ENCODE results near the gene HESX1. TPM values are rescaled to one million over a fixed set of nuclear protein-coding genes. Genes with fewer than 3 reads are reported as not detected.

HESX1 gene
- total RNA-seq (0.79 TPM), polyA plus RNA-seq (ENCODE audit: insufficient read depth, low read depth, low replicate concordance) (2.1 TPM)
- long read RNA-seq, donor 1: 0 reads
- long read RNA-seq, donor 2, partial matches to known transcripts: 28 of 28 reads
- long read RNA-seq, donor 2, other reads (novel, unspliced or antisense): 0 of 28 reads
- long read RNA-seq, donor 3: 0 reads
- long read RNA-seq, donor 4: 0 reads
- long read RNA-seq, donor 5: 0 reads
- long read RNA-seq, donor 6: 0 reads
- long read RNA-seq, donor 7, partial matches to known transcripts: 0 of 1 reads
- long read RNA-seq, donor 7, other reads (novel, unspliced or antisense): 1 of 1 reads
- long read RNA-seq, donor 8, partial matches to known transcripts: 9 of 15 reads
- long read RNA-seq, donor 8, other reads (novel, unspliced or antisense): 5 of 15 reads
- long read RNA-seq, donor 9, partial matches to known transcripts: 6 of 6 reads
- long read RNA-seq, donor 9, other reads (novel, unspliced or antisense): 0 of 6 reads
- long read RNA-seq, donor 10, partial matches to known transcripts: 30 of 56 reads
- long read RNA-seq, donor 10, other reads (novel, unspliced or antisense): 25 of 56 reads

DNA sequence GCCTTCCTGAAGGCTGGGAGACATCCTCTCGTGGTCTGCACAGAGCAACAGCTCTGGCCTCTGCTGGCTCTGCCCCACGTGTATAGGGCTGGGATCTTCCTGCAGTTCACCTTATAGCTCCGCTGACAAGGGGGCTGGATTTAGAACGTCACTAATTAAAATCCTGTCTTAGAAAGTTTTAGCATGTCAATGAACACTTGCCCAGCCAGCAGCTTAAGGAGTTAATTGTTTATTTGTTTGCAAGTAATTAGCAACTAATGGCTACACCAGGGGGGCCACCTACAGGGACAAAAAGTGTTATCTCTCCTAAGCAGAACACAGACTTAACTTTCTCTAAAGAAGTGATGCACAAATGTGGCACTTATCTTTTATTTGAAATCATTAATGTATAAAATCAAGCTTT, at the start of gene HESX1:
Gene HESX1 (minus strand): TSS at position 84 of the 403 bp plus-strand sequence. CDS start 60 bp downstream, at position 24.
- intact Hi-C loops (cut with DNase I): no loop called here
- H3K4me3 ChIP-seq (ENCODE audit: low read length in 3 of 3): no peak within 1 kb of the TSS

DNA sequence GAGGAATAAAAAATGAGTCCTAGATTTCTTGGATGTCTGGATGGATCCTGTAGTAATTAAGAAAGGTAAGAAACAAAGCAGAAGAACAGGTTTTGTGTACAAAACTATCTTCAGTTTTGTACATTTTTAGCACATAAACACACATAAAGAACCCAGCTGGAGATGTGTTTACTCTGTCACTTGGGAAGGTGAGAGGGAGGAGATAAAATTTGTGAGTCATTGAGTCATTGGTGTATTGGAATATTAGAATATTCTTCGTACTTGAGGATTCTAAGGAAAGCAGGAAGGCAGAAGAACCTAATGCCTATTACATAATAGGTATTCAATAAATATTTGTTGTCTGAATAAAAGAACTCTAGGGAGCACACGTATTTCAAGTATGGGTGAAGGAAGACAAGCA, 45.2 kb upstream of the HESX1 start:
- TF ChIP-seq, protein P1, sequence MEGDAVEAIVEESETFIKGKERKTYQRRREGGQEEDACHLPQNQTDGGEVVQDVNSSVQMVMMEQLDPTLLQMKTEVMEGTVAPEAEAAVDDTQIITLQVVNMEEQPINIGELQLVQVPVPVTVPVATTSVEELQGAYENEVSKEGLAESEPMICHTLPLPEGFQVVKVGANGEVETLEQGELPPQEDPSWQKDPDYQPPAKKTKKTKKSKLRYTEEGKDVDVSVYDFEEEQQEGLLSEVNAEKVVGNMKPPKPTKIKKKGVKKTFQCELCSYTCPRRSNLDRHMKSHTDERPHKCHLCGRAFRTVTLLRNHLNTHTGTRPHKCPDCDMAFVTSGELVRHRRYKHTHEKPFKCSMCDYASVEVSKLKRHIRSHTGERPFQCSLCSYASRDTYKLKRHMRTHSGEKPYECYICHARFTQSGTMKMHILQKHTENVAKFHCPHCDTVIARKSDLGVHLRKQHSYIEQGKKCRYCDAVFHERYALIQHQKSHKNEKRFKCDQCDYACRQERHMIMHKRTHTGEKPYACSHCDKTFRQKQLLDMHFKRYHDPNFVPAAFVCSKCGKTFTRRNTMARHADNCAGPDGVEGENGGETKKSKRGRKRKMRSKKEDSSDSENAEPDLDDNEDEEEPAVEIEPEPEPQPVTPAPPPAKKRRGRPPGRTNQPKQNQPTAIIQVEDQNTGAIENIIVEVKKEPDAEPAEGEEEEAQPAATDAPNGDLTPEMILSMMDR (IDR thresholded peaks at IDR 0.05; ENCODE audit: borderline replicate concordance, extremely low read depth, insufficient read depth): no peak
- Histone ChIP-seq H3K27me3 (ENCODE audit: control insufficient read depth, insufficient read depth, low read length) (no peaks in the 10 kb centered on the region), H3K9ac (ENCODE audit: low read length in 3 of 3) (no peak overlapping the region), H3K9me3 (ENCODE audit: control insufficient read depth in 2 of 3, insufficient read depth in 1 of 3, low read length in 3 of 3) (no peaks in the 10 kb centered on the region), H3K27ac (ENCODE audit: low read depth in 2 of 2, low read length in 2 of 2) (no peak overlapping the region), H3K4me3 (ENCODE audit: low read length in 3 of 3) (no peak overlapping the region), H3K4me1 (ENCODE audit: control insufficient read depth in 2 of 3, insufficient read depth in 2 of 3, low read depth in 1 of 3, low read length in 3 of 3) (no peaks in the 10 kb centered on the region), H3K36me3 (ENCODE audit: control insufficient read depth in 2 of 3, insufficient read depth in 3 of 3, low read length in 3 of 3) (peaks cover 14 to 46% (median 23%) of the 10 kb centered on the region in 3 donors)
- intact Hi-C loops (cut with DNase I): no loop called here
- FAIRE-seq (no peak), DNase-seq (no peak)

More for the DNA sequence above, at the start of gene HESX1:
- no peaks in the 10 kb centered on the region for H3K9me3 ChIP-seq (ENCODE audit: control insufficient read depth in 2 of 3, insufficient read depth in 1 of 3, low read length in 3 of 3)
- H3K27ac ChIP-seq (ENCODE audit: low read depth in 2 of 2, low read length in 2 of 2): no peak within 1 kb of the TSS
- TF ChIP-seq, protein P1 (IDR thresholded peaks at IDR 0.05; ENCODE audit: borderline replicate concordance, extremely low read depth, insufficient read depth): no peak
- no peak for FAIRE-seq
- H3K9ac ChIP-seq (ENCODE audit: low read length in 3 of 3): no peak within 1 kb of the TSS
- no peak for DNase-seq
- H3K36me3 ChIP-seq (ENCODE audit: control insufficient read depth in 2 of 3, insufficient read depth in 3 of 3, low read length in 3 of 3): no peaks in the 10 kb centered on the region
- no peaks in the 10 kb centered on the region for H3K4me1 ChIP-seq (ENCODE audit: control insufficient read depth in 2 of 3, insufficient read depth in 2 of 3, low read depth in 1 of 3, low read length in 3 of 3)
- H3K27me3 ChIP-seq (ENCODE audit: control insufficient read depth, insufficient read depth, low read length): no peaks in the 10 kb centered on the region

DNA sequence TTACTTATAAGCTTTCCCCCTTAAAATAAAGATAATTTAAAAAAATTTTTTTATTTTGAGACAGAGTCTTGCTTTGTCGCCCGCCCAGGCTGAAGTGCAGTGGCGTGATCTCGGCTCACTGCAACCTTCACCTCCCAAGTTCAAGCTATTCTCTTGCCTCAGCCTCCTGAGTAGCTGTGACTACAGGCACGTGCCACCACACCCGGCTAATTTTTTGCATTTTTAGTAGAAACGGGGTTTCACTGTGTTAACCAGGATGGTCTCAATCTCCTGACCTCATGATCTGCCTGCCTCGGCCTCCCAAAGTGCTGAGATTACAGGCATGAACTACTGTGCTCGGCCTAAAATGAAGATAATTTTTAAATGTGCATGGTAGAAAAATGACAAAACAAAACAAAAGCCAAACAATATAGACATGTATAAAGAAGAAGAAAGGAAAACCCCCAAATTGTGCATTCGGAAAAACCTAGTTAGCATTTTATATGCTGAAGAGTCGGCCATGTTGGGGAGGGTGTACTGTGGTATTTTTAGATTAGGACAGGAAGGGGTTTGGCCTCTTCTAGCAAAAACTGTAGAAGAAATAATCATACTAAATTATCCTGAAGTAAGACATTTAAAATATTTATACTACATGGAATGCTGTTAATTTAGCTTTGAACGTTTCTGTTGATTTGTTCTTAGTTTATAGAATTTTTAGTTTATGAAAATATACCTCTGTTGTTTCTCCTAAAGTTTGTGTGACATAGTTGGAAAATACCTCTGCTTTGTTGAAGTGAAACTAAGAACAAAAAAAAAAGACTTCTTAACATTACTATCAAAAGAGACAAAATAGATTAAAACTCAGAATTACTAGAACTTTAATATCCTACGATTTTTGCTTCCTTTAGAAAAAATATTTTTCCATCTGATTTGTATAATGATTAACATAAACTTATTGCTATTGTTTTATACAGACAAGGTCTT, 35.1 kb upstream of the HESX1 start:
- no peak overlapping the region for H3K4me3 ChIP-seq (ENCODE audit: low read length in 3 of 3)
- H3K9me3 ChIP-seq (ENCODE audit: control insufficient read depth in 2 of 3, insufficient read depth in 1 of 3, low read length in 3 of 3): no peaks in the 10 kb centered on the region
- H3K36me3 ChIP-seq (ENCODE audit: control insufficient read depth in 2 of 3, insufficient read depth in 3 of 3, low read length in 3 of 3): peaks cover 0 to 4% (median 3%) of the 10 kb centered on the region in 3 donors
- peak; percentile 32 for FAIRE-seq
- no peak overlapping the region for H3K9ac ChIP-seq (ENCODE audit: low read length in 3 of 3)
- TF ChIP-seq, protein P1 (IDR thresholded peaks at IDR 0.05; ENCODE audit: borderline replicate concordance, extremely low read depth, insufficient read depth): no peak
- no peak for DNase-seq
- H3K27ac ChIP-seq (ENCODE audit: low read depth in 2 of 2, low read length in 2 of 2): no peak overlapping the region
- no peaks in the 10 kb centered on the region for H3K27me3 ChIP-seq (ENCODE audit: control insufficient read depth, insufficient read depth, low read length)
- intact Hi-C loops (cut with DNase I): no loop called here
- H3K4me1 ChIP-seq (ENCODE audit: control insufficient read depth in 2 of 3, insufficient read depth in 2 of 3, low read depth in 1 of 3, low read length in 3 of 3): no peaks in the 10 kb centered on the region
